Fibroblast of upper back skin (primary cell): ENCODE data around the gene PSORS1C2.

Experiments used
- DNase-seq: peaks from one replicate; pipeline ENCODE4 v3.0.0-alpha.2; 2013

Gene PSORS1C2

GRCh38 chr6:31112478-31112877, 26.4 kb downstream of the PSORS1C2 start, which contains the start of gene C6orf15:
Gene C6orf15, minus strand, starts transcription at chr6:31112575. Its CDS starts 20 bp downstream, at chr6:31112555.
- no peak for DNase-seq

DNA sequence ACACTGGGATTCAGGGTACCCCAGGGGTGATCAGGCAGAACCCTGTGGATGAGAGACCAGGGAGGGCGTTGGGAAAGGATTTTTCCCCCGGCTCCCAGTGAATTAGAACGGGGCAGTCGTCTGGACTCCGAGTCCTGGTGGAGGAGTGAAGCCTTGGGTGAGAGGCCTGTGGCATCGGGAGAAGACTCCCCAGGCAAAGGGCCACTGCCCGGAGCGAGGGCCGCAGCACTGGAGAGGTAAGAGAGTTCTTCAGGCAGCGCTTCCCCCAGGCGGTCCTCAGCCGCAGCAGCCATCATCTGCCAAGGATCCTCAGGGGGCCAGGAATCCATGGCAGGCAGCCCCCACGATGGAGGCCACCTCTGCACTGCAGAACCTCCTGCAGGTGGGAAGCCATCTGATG, 27.2 kb downstream of the PSORS1C2 start:
- no peak for DNase-seq

GRCh38 chr6:31110825-31111582, 27.9 kb downstream of the PSORS1C2 start:
- no peak for DNase-seq

GRCh38 chr6:31107052-31107451, 31.8 kb downstream of the PSORS1C2 start:
- no peak for DNase-seq

- DNase-seq: no peak
Measured at GRCh38 chr6:31103136-31103535, 35.7 kb downstream of the PSORS1C2 start.

DNA sequence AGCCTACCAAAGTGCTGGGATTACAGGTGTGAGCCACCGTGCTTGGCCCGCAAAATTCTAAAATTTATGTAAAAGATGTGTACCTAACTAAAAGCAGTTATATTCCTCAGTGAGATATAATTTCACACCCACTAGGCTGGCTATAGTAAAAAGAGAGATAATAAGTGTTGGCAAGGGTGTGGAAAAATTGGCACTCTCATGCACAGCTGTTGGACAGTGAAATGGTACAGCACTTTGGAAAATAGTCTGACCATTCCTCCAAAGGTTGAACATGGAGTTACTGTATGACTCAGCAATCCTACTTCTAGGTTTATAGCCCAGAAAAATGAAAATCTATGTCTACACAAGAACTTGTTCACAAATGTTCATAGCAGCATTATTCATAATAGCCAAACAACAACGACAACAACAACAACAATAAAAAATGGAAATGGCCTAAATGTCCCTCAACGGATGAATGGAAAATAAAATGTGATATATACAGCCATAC, 40.4 kb downstream of the PSORS1C2 start:
- DNase-seq: no peak

GRCh38 chr6:31096656-31097055, 42.2 kb downstream of the PSORS1C2 start:
- no peak for DNase-seq

DNA sequence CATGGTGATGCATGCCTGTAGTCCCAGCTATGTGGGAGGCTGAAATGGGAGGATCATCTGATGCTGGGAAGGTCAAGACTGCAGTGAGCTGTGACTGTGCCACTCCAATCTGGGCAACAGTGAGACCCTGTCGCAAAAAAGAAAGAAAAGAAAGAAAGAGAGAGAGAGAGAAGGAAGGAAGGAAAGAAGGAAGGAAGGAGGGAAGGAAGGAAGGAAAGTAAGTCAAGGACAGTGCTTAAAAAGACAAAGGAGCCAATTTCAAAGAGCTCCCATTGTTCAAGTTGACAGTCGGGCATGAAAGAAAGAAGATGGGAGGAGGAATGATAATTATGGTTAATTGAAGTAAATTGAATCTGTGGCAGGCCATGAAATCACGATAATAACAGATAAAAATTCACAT, 42.7 kb downstream of the PSORS1C2 start:
- no peak for DNase-seq

DNA sequence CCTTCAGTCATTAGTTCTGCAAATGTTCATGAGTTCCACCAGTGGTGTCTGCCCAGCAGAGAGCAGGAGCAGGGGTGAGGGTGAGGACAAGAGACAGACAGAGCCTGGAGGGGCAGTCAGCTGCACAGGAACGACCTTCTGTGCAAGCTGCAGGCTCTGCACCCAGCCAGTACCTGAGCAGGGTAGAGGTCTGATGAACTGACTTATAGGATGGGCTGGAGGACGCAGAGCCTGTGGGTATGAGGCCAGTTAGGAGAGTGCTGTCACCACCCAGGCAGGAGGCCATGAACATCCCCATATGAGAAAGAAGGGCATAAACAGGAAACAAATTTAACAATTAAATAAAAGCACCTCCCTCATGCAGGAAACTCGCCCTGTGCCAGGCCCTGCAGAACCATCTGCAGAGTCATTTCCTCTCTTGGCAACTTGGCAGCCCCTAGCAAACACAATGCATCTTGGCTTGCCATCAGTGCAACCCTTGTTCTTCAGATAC, 44.4 kb downstream of the PSORS1C2 start:
- no peak for DNase-seq

- no peak for DNase-seq
Measured at GRCh38 chr6:31092769-31093505, 45.9 kb downstream of the PSORS1C2 start.

GRCh38 chr6:31092238-31092637, 46.6 kb downstream of the PSORS1C2 start:
- DNase-seq: no peak

DNA sequence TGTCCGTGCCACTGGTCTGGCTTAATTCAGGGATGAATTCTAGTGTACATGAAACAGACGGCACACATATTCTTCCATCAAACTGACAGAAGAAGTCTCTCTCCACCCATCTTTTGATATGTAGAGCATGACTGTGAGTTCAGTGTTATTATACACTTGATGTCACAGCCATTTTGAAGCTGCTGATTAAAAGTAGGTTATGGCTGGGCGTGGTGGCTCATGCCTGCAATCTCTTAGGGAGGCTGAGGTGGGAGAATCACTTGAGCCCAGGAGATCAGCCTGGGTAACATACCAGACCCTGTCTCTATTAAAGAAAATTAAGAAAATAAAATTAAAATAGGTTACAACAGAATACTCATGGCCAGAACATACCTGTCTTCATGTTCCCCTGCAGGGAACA, 47.2 kb downstream of the PSORS1C2 start:
- no peak for DNase-seq

DNA sequence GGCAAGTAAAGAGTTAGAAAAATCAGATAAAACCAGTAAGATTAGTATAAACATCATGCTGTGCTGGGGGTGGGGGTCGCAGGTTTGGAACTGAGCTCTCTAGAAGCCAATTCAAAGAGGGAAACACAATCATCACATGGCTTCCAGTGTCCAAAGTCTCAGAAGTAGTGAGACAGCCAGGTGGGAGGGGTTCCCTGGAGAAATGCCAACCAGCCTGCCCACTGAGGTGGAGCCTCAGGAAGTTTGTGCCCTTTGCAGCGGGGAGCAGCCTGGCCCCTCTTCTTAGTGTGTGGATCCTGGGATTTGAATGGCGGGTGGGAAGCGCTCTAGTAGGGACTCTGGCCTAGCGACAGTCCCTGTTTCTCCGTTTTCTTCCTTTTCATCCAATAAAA, 47.9 kb downstream of the PSORS1C2 start:
- no peak for DNase-seq

DNA sequence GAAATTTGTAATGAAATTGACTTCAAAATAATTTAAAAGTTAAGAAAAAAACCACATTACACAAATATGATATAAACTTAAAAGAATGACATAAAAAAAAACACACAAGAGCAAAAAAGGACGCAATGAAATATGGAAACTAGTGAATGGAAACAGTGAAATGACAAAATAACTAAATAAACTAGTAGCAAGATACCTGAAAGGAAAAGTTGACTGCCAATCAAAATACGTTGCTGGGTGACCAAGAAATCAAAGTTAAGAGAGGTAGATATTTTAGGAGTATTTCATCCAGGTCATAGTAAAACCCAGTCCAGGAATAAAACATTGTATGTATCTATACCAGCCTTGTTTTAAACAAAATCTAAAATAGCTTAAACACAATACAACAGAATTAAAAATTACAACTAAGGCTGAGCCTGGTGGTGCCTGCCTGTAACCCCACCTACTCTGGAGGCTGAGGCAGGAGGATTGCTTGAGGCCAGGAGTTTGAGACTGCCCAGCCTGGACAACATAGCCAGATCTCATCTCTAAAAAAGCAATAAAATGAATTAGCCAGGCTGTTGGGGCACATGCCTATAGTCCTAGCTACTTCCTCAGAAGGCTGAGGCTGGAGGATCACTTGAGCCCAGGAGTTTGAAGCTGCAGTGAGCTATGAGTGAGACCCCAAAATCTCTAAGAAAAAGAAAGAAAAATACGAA, 48.4 kb downstream of the PSORS1C2 start:
- DNase-seq: no peak
